GM18505 (cell line): ENCODE measurements around the gene CDCP2.
"Not testable (repeated sequence)": the region's sequence is repeated elsewhere in the genome, so short reads cannot be mapped to it uniquely, and the experiment has no call there.

Experiments
- ATAC-seq: cut with Tn5 transposase; IDR thresholded peaks from one replicate; pipeline ENCODE4 v1.9.1; 2021; ENCODE audit not compliant: unreplicated experiment
- POLR2A ChIP-seq: IDR thresholded peaks from 4 replicates; pipeline ENCODE4 v1.6.1; 2011; ENCODE audit warnings: borderline replicate concordance; ENCODE audit not compliant: insufficient read depth, insufficient read length; ENCODE audit errors: extremely low read depth

The CDCP2 gene

DNA sequence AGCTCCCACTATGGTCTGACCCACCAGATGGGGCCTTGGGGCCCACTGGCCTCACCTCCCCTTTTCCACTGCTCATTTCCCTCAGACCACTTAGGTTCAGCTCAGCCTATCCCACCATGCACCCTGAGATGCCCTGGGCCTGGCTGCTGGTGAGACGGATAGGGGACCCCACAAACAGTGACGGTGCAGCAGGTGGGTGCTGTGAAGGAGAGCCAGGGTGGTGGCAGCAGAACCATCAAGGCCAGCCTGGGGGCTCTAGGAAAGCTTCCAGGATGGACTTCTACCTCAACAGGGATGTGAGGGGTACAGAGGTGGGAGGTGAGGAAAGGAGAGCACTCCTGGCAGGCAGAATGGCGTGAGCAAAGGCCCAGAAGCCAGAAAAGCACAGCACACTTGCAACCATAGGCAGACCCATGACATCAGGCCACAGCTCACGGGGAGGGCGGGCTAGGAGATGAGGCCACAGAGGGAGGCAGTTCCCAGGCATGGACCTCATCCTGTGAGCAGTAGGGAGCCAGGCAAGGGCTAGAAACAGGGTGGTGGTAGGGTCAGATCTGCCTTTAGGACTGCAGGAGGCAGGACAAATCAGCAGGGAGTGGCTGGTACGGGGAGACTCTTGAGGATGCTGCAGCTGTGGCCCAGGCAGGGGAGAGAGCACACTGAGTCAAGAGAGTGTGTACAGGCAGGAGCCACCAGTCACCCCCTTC, 24.0 kb upstream of the CDCP2 start:
- ATAC-seq: no peak

DNA sequence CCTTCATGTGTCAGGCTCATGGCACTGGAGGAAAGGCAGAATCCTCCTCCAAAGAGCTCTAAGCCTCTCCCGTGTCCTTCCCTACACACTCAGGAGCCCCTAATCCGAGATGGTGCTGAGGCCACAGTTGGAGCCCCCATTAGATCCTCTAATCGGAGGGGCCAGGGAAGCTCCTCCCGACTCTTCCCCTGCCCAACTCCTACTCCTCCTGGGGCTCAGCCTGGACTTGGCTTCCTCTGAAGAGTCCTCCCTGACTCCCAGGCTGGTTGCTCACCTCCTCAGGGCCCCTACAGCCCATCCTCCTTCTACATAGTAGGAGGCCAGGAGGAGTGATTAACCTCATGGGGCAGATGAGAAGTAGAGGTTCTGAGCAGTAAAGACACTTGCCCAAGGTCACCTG, 21.3 kb upstream of the CDCP2 start:
- no peak for TF ChIP-seq POLR2A
- no peak for ATAC-seq

More for the DNA sequence above, 24.0 kb upstream of the CDCP2 start:
- no peak for TF ChIP-seq POLR2A

DNA sequence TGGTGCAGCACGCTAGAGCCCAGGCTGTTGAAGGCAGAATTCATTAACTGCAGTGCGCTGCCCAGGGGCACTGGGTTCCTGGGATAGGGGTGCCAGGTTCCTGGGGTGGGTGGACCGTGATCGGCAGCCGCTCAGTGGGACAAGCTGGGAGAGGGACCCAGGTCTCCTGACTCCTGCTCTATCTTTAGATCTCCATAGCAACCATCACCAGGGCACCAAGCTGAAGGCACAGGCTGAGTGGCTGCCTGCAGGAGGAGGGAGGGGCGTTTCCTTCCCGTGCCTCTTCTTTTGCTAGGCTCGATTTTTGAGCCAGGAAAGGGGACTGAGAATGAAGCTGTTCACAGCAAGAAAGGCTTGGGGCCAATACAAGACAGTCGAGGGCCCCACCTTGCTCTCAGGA, 20.9 kb upstream of the CDCP2 start:
- no peak for ATAC-seq
- TF ChIP-seq POLR2A: no peak

- no peak for ATAC-seq
- TF ChIP-seq POLR2A: no peak
Measured at GRCh38 chr1:54172614-54173599, 20.1 kb upstream of the CDCP2 start.

- ATAC-seq: no peak
- TF ChIP-seq POLR2A: no peak
Measured at GRCh38 chr1:54171606-54172005, 18.8 kb upstream of the CDCP2 start.

GRCh38 chr1:54171016-54171415, 18.2 kb upstream of the CDCP2 start:
- no peak for ATAC-seq
- no peak for TF ChIP-seq POLR2A

GRCh38 chr1:54169068-54169467, 16.3 kb upstream of the CDCP2 start:
- no peak for ATAC-seq
- TF ChIP-seq POLR2A: no peak

DNA sequence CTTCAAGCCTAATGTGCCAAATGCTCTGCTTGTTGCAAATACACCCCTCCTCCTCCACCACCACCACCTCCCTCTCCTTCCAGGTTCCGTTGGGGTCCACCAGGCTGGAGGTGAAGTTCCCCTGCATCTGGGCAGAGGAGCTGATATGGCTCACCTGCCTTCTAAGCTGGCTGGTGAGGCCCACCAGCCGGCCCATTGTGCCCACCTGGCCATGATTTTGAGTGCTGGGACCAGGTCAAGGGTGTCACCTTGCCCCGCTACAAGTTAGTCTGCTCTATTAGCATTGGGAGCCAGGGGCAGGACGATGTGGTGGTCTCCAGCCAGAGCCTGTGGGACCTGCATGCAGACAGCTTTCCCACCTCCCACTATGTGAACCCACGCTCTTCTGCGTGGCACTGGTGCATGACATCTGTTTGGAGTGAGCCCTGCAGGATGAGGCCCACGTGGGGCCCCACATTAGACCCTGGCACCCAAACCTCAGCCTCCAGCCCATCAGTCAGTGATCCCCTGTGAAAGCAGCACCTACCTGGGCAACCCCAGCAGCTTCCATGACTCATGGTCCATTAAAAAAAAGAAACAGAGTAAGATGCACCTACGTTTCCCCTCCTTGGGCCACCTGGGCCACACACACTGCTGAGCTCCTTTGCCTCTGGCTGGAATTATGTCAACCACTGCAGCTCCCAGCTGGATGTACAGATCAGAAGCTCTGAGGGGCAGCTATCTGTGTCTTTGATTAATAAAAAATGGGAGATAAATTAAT, 15.6 kb upstream of the CDCP2 start:
- TF ChIP-seq POLR2A: no peak
- no peak for ATAC-seq

DNA sequence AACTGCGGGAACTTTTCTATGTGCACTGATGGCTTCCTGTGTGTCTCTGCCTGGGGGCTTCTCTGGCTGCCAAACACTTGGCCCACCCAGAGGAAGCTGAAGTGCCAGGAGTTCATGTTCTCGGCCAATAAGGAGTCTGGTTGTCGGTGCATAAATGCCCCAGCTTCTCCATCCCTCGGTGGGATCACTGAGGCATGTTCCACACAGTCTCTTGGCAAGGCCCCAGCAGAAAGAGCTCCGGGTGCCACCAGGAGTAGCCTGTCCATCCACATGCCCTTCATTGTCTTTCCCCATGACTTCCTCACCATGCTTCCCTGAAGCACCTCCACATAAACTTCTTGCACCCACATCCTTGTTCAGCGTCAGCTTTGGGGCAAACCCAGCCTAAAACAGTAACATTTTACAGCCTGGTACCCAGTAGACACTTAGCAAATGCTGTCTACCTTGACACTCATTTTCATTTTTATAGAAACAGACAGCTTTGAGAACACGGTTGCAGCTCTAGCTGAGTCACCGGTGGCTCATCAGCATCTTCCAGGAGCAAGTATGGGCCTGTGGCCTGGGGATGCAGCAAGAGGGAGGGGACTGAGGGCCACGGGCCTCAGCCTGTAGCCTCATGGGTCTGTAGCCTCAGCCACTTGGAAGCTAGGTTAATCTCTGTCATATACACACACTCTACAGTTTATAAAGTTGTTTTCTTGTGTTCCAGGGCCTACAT, 14.8 kb upstream of the CDCP2 start:
- no peak for ATAC-seq

GRCh38 chr1:54166357-54166756, 13.6 kb upstream of the CDCP2 start:
- ATAC-seq: not testable (repeated sequence)

More for the DNA sequence above, 14.8 kb upstream of the CDCP2 start:
- TF ChIP-seq POLR2A: no peak

GRCh38 chr1:54165146-54165545, 12.3 kb upstream of the CDCP2 start:
- ATAC-seq: no peak
- TF ChIP-seq POLR2A: no peak

- ATAC-seq: no peak
- TF ChIP-seq POLR2A: no peak
Measured at GRCh38 chr1:54163573-54163972, 10.8 kb upstream of the CDCP2 start.

DNA sequence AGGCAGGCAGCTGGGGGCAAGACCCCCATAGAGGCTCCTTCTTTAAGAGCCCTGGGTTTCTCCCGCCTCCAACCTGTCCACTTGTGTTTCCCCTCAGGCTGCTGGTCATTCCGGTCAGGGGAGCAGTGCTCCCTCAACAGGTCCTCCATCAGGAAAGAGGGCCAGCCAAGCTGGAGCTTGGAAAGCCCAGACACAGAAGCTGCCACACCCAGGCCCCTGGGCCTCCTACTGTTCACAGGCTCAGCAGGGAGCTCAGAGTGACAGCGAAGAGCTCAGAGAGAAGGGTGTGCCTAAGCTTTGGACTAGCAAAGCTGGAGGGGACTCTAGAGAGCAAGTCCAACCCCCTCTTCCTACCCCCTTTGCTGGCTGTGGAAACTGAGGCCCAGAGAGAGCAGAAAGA, 10.3 kb upstream of the CDCP2 start:
- ATAC-seq: no peak
- TF ChIP-seq POLR2A: no peak
